MM.1S (cell line): Measurements from ENCODE around the gene KLHL13.

Source experiments
- DNase-seq: peaks from one replicate; pipeline ENCODE4 v3.0.0-alpha.2; 2015
- H2AFZ ChIP-seq: fragments of 300-600 bp; sonication (generic); 2 replicates; pipeline ENCODE4 v1.6.0; 2016; ENCODE audit warnings: antibody characterized with exemption, low read length
- H3F3A ChIP-seq: fragments of 300-600 bp; sonication (generic); 2 replicates; pipeline ENCODE4 v1.6.1; 2016; ENCODE audit warnings: mild to moderate bottlenecking, antibody characterized with exemption, low read length, moderate library complexity, mixed read lengths; ENCODE audit not compliant: insufficient read depth
- H3K27ac ChIP-seq: fragments of 300-600 bp; sonication (generic); 2 replicates; pipeline ENCODE4 v1.5.1; 2016; ENCODE audit warnings: mild to moderate bottlenecking, low read length
- H3K27me3 ChIP-seq: fragments of 300-600 bp; sonication (generic); replicated peaks from 2 replicates; pipeline ENCODE4 v1.6.0; 2016; ENCODE audit warnings: low read length; ENCODE audit not compliant: insufficient read depth
- H3K36me3 ChIP-seq: fragments of 300-600 bp; sonication (generic); replicated peaks from 2 replicates; pipeline ENCODE4 v1.6.1; 2016; ENCODE audit warnings: mild to moderate bottlenecking, low read length, mixed read lengths; ENCODE audit not compliant: insufficient read depth
- H3K4me1 ChIP-seq: fragments of 300-600 bp; sonication (generic); 2 replicates; pipeline ENCODE4 v1.6.1; 2016; ENCODE audit warnings: low read length, mixed read lengths
- H3K4me2 ChIP-seq: fragments of 300-600 bp; sonication (generic); 2 replicates; pipeline ENCODE4 v1.6.0; 2016; ENCODE audit warnings: low read depth, low read length
- H3K4me3 ChIP-seq: fragments of 300-600 bp; sonication (generic); 2 replicates; pipeline ENCODE4 v1.5.1; 2016; ENCODE audit warnings: low read length, mixed read lengths
- H3K79me2 ChIP-seq: fragments of 300-600 bp; sonication (generic); 2 replicates; pipeline ENCODE4 v1.6.1; 2016; ENCODE audit warnings: mixed run types, low read length, mixed read lengths
- H3K9ac ChIP-seq: fragments of 300-600 bp; sonication (generic); 2 replicates; pipeline ENCODE4 v1.6.1; 2016; ENCODE audit warnings: low read length, mixed read lengths
- H3K9me2 ChIP-seq: fragments of 300-600 bp; sonication (generic); replicated peaks from 2 replicates; pipeline ENCODE4 v1.6.1; 2016; ENCODE audit warnings: mild to moderate bottlenecking, low read length, mixed read lengths; ENCODE audit not compliant: insufficient read depth
- H3K9me3 ChIP-seq: fragments of 300-600 bp; sonication (generic); replicated peaks from 2 replicates; pipeline ENCODE4 v1.6.1; 2016; ENCODE audit warnings: mild to moderate bottlenecking, low read length, mixed read lengths; ENCODE audit not compliant: insufficient read depth
- H4K20me1 ChIP-seq: fragments of 300-600 bp; sonication (generic); 2 replicates; pipeline ENCODE4 v1.6.1; 2016; ENCODE audit warnings: mild to moderate bottlenecking, low read length, moderate library complexity, mixed read lengths; ENCODE audit not compliant: insufficient read depth
- CTCF ChIP-seq: fragments of 300-600 bp; sonication (generic); IDR thresholded peaks from 2 replicates; pipeline ENCODE4 v1.5.1; 2016; ENCODE audit warnings: antibody characterized with exemption, low read length, mixed read lengths
- EZH2 ChIP-seq: fragments of 300-600 bp; sonication (generic); optimal IDR thresholded peaks from 2 replicates; pipeline ENCODE3; 2017; ENCODE audit warnings: low read depth, mild to moderate bottlenecking, antibody characterized with exemption, low read length, mixed read lengths
- EZH2phosphoT487 ChIP-seq: fragments of 300-600 bp; sonication (generic); IDR thresholded peaks from 2 replicates; pipeline ENCODE4 v1.6.1; 2018; ENCODE audit warnings: antibody characterized with exemption, low read length

KLHL13 gene

GRCh38 chrX:117996408-117996807, 120.2 kb downstream of the KLHL13 start:
- H3K4me2 ChIP-seq = no peak overlapping the region
- H2AFZ ChIP-seq = no peak overlapping the region
- no peaks in the 10 kb centered on the region for H3K9me3 ChIP-seq
- no peaks in the 10 kb centered on the region for H3K79me2 ChIP-seq
- TF ChIP-seq EZH2 = no peak
- no peak for TF ChIP-seq CTCF
- no peak for TF ChIP-seq EZH2phosphoT487
- no peak overlapping the region for H3K27ac ChIP-seq
- H3K9ac ChIP-seq = no peak overlapping the region
- no peaks in the 10 kb centered on the region for H3K36me3 ChIP-seq
- H3K9me2 ChIP-seq = no peaks in the 10 kb centered on the region
- no peaks in the 10 kb centered on the region for H4K20me1 ChIP-seq
- no peaks in the 10 kb centered on the region for H3K4me1 ChIP-seq
- no peak for DNase-seq
- H3K27me3 ChIP-seq = no peaks in the 10 kb centered on the region
- no peak overlapping the region for H3K4me3 ChIP-seq
- no peaks in the 10 kb centered on the region for H3F3A ChIP-seq

GRCh38 chrX:117995378-117995777, 121.2 kb downstream of the KLHL13 start:
- DNase-seq = no peak
- Histone ChIP-seq H3F3A (no peaks in the 10 kb centered on the region), H3K4me2 (no peak overlapping the region), H3K4me3 (no peak overlapping the region), H3K27ac (no peak overlapping the region), H3K9me2 (no peaks in the 10 kb centered on the region), H3K9ac (no peak overlapping the region), H3K36me3 (no peaks in the 10 kb centered on the region), H3K27me3 (no peaks in the 10 kb centered on the region), H3K4me1 (no peaks in the 10 kb centered on the region), H3K9me3 (no peaks in the 10 kb centered on the region), H4K20me1 (no peaks in the 10 kb centered on the region), H3K79me2 (no peaks in the 10 kb centered on the region), H2AFZ (no peak overlapping the region)
- TF ChIP-seq EZH2 (no peak), EZH2phosphoT487 (no peak), CTCF (no peak)

- H3K27ac ChIP-seq = no peak overlapping the region
- no peak overlapping the region for H2AFZ ChIP-seq
- no peak overlapping the region for H3K4me3 ChIP-seq
- no peaks in the 10 kb centered on the region for H3K36me3 ChIP-seq
- H3K4me2 ChIP-seq = no peak overlapping the region
- H3F3A ChIP-seq = no peaks in the 10 kb centered on the region
- H4K20me1 ChIP-seq = no peaks in the 10 kb centered on the region
- DNase-seq = no peak
- TF ChIP-seq CTCF = no peak
- TF ChIP-seq EZH2phosphoT487 = no peak
- no peak for TF ChIP-seq EZH2
- H3K9me2 ChIP-seq = no peaks in the 10 kb centered on the region
- H3K27me3 ChIP-seq = no peaks in the 10 kb centered on the region
- no peak overlapping the region for H3K9ac ChIP-seq
- no peaks in the 10 kb centered on the region for H3K4me1 ChIP-seq
- H3K9me3 ChIP-seq = no peaks in the 10 kb centered on the region
- H3K79me2 ChIP-seq = no peaks in the 10 kb centered on the region
Measured at GRCh38 chrX:117992192-117992723, 124.4 kb downstream of the KLHL13 start.
